GM18858 (cell line): ENCODE measurements around the gene UPB1.

Experiments used
- ATAC-seq: cut with Tn5 transposase; IDR thresholded peaks from one replicate; pipeline ENCODE4 v1.9.1; 2021; ENCODE audit not compliant: unreplicated experiment

UPB1 gene

DNA sequence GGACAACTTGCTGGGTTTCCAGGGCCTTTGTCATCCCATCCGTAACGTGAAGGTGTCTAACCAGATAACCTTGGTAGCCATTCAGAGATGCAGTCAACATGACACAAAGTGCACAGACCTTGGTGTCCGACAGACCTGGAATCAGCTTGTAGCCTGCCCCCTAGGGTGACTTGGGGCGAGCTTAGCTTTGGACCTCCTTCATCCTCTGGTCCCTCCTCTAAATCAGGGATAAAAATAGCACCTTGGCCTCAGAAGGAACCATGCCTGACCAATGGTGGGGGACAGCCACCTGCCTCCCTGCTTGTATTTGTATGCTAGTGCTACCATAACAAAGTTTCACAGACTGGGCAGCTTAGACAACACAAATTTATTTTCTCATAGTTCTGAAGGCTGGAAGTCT is 64.3 kb downstream of the UPB1 start:
- no peak for ATAC-seq

- ATAC-seq = no peak
Measured at GRCh38 chr22:24563246-24563645, 68.1 kb downstream of the UPB1 start.

- no peak for ATAC-seq
Measured at GRCh38 chr22:24564376-24565058, 69.4 kb downstream of the UPB1 start.

DNA sequence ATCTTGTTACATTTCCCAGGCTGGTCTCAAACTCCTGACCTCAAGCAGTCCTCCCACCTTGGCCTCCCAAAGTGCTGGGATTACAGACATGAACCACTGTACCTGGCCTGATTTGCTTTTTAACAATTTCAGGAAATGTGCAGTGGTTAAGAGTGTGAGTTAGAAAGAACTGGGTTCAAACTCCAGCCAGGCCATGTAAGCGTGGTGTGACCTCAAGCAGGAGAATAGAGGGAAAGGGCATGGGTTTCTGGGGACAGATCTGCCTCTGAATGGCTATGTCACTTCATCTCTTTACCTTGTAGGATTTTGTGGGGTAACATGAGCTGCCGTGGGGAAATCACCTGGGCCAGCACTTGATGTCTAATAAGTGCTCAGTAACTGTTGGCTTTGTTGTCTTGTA is 69.9 kb downstream of the UPB1 start:
- no peak for ATAC-seq

DNA sequence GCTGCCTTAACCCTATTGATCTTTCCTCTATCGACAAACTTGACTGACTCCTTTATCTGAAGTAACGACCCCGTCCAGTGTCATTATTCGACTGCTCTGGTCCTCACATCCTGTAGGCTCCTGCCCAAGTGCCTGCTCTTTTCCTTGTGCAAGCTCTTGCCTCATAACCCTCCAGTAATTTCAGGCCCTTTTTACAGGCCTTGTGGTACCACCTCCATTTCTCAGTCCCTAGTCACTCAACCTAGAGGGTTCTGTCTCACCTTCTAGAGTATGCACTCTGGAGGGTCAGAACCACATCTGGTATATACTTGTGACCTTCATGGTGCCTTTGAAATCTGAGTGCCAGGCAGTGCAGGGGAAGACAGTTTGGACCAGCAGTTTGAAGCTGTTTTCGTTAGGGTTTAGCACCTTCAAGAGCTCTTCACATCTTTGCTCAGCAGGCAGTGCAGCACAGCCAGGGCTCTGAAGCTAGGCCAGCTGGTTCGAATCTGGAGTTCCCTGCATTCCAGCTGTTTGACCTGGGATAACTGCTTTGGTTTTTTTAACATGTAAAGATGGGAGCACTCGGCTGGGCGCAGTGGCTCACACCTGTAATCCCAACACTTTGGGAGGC is 71.9 kb downstream of the UPB1 start:
- no peak for ATAC-seq

GRCh38 chr22:24567668-24568067 is 72.5 kb downstream of the UPB1 start:
- no peak for ATAC-seq

DNA sequence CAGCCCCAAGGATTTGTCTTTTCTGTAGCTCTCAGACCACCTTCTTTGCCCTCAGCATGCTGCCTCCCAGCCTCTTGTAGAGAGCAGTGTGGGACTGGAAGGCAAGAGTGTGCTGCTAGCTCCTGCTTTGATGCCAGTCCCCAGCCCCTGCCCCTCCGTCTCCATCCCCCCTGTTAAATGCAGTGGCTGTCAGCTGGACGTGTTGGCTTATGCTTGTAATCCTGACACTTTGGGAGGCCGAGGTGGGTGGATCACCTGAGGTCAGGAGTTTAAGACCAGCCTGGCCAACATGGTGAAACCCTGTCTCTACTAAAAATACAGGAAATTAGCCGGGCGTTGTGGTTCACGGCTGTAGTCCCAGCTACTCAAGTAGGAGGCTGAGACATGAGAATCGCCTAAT is 76.1 kb downstream of the UPB1 start:
- ATAC-seq = no peak

- no peak for ATAC-seq
Measured at GRCh38 chr22:24576778-24577177, 81.6 kb downstream of the UPB1 start.
